ENCODE data around the gene SH3BP4. TPM values are rescaled to one million over a fixed set of nuclear protein-coding genes. Genes with fewer than 3 reads are reported as not detected.

SH3BP4 gene
- polyA plus RNA-seq, 4 donors: 3.6 to 36.7 (median 17.4) TPM

DNA sequence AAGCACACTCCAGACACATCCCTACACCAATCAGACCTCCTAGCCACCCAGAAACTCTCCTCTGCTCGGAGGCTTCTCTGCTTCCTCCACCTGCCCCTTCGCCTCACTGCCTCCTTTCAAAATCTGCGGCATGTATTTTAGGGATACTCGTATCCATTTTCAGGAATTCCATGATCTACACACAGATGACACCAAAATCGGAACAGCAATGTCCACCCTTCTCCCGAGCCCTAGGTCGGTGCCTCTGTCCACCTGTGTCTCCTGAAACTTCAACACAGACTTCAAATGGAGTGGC lies 1.4 kb upstream of the SH3BP4 start:
- peak overlapping the region in 1 of 3 donors; percentile 42 for H3K27ac ChIP-seq (ENCODE audit: low read depth in 1 of 3, low read length in 2 of 3)
- peaks cover 0 to 23% (median 4%) of the 10 kb centered on the region in 3 donors for H3K4me1 ChIP-seq (ENCODE audit: control insufficient read depth in 3 of 3, insufficient read depth in 2 of 3, low read depth in 1 of 3, low read length in 2 of 3)
- no peak overlapping the region for H3K4me3 ChIP-seq (ENCODE audit: low read depth in 1 of 3, low read length in 3 of 3)
- WGBS, 3 donors: 69 to 84% (median 73%) methylated on average over 7 of the region's 7 CpGs
- FAIRE-seq (no peak), DNase-seq (no peak)
- no peaks in the 10 kb centered on the region for H3K36me3 ChIP-seq (ENCODE audit: control insufficient read depth in 3 of 3, insufficient read depth in 2 of 3, low read depth in 1 of 3, low read length in 3 of 3)
- H3K27me3 ChIP-seq (ENCODE audit: control insufficient read depth in 3 of 3, insufficient read depth in 3 of 3, low read length in 3 of 3): peaks cover 0 to 3% (median 0%) of the 10 kb centered on the region in 3 donors
- H3K9me3 ChIP-seq (ENCODE audit: control insufficient read depth in 2 of 2, insufficient read depth in 1 of 2, low read depth in 1 of 2, low read length in 1 of 2): no peaks in the 10 kb centered on the region

DNA sequence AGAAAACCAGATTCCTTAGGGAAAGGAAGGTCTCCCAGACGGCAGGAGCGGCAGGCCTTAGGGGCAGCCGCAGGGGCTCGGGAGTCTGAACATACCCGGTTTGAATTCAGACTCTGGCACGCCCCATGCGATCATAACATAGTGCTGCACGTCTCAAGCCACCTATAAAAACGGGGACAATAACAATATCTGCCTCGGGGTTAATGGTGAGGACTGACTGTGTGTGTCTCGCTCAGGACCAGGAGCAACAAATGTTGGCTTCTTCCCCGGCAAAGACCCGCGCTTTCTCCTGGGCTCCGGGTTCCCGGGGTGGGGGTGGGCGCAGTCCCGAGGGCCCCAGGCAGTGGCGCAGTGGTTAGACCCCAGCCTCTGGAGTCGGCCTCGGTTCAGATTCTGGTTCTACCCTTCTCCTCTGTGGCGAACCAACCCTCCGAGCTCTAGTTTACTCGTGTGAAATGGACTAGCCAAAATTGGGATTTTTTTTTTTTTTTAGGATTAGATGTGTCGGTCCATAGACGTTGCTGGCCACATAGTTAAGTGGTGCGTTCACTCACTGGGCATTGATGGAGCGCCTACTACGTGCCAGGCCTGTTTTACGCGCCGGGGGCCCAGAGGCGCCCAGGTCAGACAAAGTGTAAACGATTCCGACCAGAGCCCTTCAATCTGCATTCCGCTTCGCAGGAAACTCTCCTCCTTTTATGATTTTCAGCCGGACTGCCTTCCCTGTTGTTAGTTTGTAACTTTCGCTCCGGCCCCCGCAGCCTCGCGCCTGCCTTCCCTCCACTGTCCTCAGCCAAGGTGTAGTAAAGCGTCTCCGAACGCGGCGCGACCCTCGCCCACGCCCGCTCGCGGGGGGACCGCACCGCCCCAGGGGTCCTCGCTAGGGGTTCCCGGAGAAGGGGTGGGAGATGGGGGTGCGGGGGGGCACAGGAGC lies 820 bp upstream of the SH3BP4 start:
- H3K9me3 ChIP-seq (ENCODE audit: control insufficient read depth in 2 of 2, insufficient read depth in 1 of 2, low read depth in 1 of 2, low read length in 1 of 2): no peaks in the 10 kb centered on the region
- no peaks in the 10 kb centered on the region for H3K36me3 ChIP-seq (ENCODE audit: control insufficient read depth in 3 of 3, insufficient read depth in 2 of 3, low read depth in 1 of 3, low read length in 3 of 3)
- peaks cover 0 to 29% (median 4%) of the 10 kb centered on the region in 3 donors for H3K4me1 ChIP-seq (ENCODE audit: control insufficient read depth in 3 of 3, insufficient read depth in 2 of 3, low read depth in 1 of 3, low read length in 2 of 3)
- H3K4me3 ChIP-seq (ENCODE audit: low read depth in 1 of 3, low read length in 3 of 3): peak overlapping the region; percentile 64 to 77 (median 71)
- DNase-seq (peak; percentile 15 to 64), FAIRE-seq (no peak)
- peaks cover 0 to 3% (median 0%) of the 10 kb centered on the region in 3 donors for H3K27me3 ChIP-seq (ENCODE audit: control insufficient read depth in 3 of 3, insufficient read depth in 3 of 3, low read length in 3 of 3)
- H3K27ac ChIP-seq (ENCODE audit: low read depth in 1 of 3, low read length in 2 of 3): peak overlapping the region in 2 of 3 donors; percentile 55 to 62
- WGBS, 3 donors: 8 to 16% (median 11%) methylated on average over 59 of the region's 59 CpGs

DNA sequence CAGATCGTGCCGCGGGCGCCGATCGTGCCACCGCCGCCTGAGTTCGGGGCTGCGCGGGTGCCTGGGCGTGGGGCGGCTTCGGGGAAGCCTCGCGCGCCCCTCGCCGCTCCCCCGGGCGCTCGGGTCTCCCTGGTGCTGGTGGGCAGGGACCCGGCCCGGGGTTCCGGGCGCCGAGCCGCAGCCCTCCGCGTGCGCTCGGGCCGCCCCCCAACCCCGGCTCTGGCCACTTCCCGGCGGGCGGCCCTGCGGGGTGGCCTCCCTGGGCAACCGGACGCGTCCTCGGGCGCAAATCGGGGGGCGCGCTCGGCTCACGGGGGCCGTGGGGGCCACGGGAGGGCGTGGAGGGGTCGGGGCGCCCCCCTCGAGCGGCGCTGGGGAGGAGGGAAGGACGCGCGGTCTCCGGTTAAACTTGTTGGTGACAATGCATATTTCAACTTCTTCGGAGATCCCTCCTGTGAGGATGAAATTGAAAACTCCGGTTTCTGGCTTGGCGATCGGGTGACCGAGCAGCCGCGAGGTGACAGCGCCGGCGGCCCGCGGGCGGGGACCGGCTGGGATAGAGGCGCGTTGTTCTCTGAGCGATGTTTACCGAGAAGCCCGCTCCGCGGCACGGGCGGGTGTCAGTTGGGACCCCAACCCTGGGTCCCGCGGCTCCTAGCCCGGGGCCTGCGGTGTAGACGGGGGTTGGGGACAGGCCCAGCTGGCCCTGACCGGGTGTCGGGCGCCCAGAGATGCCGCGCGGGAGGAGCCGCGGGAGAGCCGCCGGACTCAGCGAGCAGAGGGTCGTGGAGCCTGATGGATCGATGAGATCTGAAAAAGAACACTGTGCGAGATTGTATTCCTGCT lies 676 bp downstream of the SH3BP4 start:
- Histone ChIP-seq H3K36me3 (ENCODE audit: control insufficient read depth in 3 of 3, insufficient read depth in 2 of 3, low read depth in 1 of 3, low read length in 3 of 3) (peaks cover 0 to 5% (median 0%) of the 10 kb centered on the region in 3 donors), H3K4me3 (ENCODE audit: low read depth in 1 of 3, low read length in 3 of 3) (peak overlapping the region; percentile 64 to 83 (median 77)), H3K27me3 (ENCODE audit: control insufficient read depth in 3 of 3, insufficient read depth in 3 of 3, low read length in 3 of 3) (peaks cover 0 to 3% (median 0%) of the 10 kb centered on the region in 3 donors), H3K27ac (ENCODE audit: low read depth in 1 of 3, low read length in 2 of 3) (peak overlapping the region; percentile 12 to 81 (median 46)), H3K4me1 (ENCODE audit: control insufficient read depth in 3 of 3, insufficient read depth in 2 of 3, low read depth in 1 of 3, low read length in 2 of 3) (peaks cover 0 to 36% (median 5%) of the 10 kb centered on the region in 3 donors), H3K9me3 (ENCODE audit: control insufficient read depth in 2 of 2, insufficient read depth in 1 of 2, low read depth in 1 of 2, low read length in 1 of 2) (no peaks in the 10 kb centered on the region)
- DNase-seq: peak; percentile 24 to 65
- 1 to 4% (median 1%) methylated on average over 57 to 102 of the region's 102 CpGs for whole genome bisulfite sequencing, 3 donors
- no peak for FAIRE-seq

DNA sequence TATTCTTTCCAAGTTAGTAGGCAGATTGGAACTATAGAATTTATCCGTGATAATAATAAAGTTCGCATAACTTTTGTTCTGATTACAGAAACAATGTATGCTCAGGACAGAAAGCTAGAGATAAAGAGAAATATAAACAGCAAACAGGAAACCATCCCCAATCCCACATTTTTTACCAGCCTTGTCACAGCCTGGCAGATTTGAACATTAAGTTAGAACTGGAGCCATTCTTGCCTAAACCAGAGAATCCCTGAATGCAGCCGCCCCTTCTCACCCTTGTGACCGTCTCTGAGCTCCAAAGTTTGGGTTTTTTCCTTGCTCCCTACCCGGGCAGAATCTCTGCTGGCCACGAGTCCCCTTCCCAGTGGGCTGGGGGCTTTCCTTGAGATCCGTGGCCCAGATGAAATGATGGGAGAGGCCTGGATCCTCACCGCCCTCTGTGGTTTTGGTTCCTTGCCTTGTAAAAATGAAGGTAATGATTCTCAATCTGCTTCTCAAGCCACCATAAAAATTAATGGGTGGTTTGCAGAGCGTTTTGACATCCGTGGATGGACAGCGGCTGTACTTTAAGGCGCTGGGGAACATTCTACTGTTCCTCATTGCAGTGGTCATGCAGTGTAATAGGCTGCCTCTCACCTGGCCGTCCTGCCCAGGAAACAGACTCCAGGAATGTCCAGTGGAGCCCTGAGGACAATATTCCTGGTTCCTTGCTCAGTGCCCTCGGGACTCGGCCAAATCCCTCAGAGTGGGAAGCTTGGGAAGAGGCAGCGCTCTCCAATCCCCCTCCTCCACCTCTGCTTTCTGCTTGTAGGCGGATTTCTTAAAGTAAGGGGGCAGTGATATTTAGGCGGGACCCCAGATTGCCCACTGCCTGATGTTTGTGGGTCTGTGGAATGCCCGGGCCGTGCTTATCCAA lies 1.6 kb downstream of the SH3BP4 start:
- peaks cover 0 to 36% (median 7%) of the 10 kb centered on the region in 3 donors for H3K4me1 ChIP-seq (ENCODE audit: control insufficient read depth in 3 of 3, insufficient read depth in 2 of 3, low read depth in 1 of 3, low read length in 2 of 3)

DNA sequence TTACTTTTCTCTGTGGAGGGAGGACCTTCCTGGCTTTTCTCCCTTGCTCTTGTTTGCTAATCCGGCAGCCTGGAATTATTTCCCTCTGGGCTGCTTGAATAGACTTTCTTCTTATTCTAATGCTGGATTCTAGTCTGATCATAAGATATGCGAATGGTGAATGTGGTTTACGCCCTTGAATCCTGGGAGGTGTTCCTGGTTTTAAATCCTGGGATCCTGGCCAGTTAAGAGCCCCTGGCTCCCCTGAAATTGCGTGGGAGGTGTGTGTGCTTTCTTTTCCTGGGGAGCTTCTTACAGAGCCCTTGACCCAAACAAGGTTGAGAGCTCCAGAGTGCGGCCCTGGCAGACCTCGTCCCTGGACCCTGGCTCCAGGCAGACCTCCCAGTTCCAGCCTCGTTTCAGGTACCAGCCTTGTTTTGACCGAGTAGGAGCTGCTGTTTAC lies 2.8 kb downstream of the SH3BP4 start:
- Histone ChIP-seq H3K9me3 (ENCODE audit: control insufficient read depth in 2 of 2, insufficient read depth in 1 of 2, low read depth in 1 of 2, low read length in 1 of 2) (no peaks in the 10 kb centered on the region), H3K27ac (ENCODE audit: low read depth in 1 of 3, low read length in 2 of 3) (peak overlapping the region in 1 of 3 donors; percentile 91), H3K36me3 (ENCODE audit: control insufficient read depth in 3 of 3, insufficient read depth in 2 of 3, low read depth in 1 of 3, low read length in 3 of 3) (peaks cover 0 to 11% (median 0%) of the 10 kb centered on the region in 3 donors), H3K4me1 (ENCODE audit: control insufficient read depth in 3 of 3, insufficient read depth in 2 of 3, low read depth in 1 of 3, low read length in 2 of 3) (peaks cover 0 to 36% (median 7%) of the 10 kb centered on the region in 3 donors), H3K27me3 (ENCODE audit: control insufficient read depth in 3 of 3, insufficient read depth in 3 of 3, low read length in 3 of 3) (peaks cover 0 to 3% (median 0%) of the 10 kb centered on the region in 3 donors), H3K4me3 (ENCODE audit: low read depth in 1 of 3, low read length in 3 of 3) (no peak overlapping the region)
- DNase-seq (peak in 1 of 2 donors; percentile 41), FAIRE-seq (no peak)
- WGBS, 3 donors: 11 to 46% (median 32%) methylated on average over 8 of the region's 8 CpGs

More for the DNA sequence above, 1.6 kb downstream of the SH3BP4 start:
- Histone ChIP-seq H3K9me3 (ENCODE audit: control insufficient read depth in 2 of 2, insufficient read depth in 1 of 2, low read depth in 1 of 2, low read length in 1 of 2) (no peaks in the 10 kb centered on the region), H3K4me3 (ENCODE audit: low read depth in 1 of 3, low read length in 3 of 3) (peak overlapping the region; percentile 64 to 83 (median 77)), H3K36me3 (ENCODE audit: control insufficient read depth in 3 of 3, insufficient read depth in 2 of 3, low read depth in 1 of 3, low read length in 3 of 3) (peaks cover 0 to 7% (median 0%) of the 10 kb centered on the region in 3 donors), H3K27me3 (ENCODE audit: control insufficient read depth in 3 of 3, insufficient read depth in 3 of 3, low read length in 3 of 3) (peaks cover 0 to 3% (median 0%) of the 10 kb centered on the region in 3 donors), H3K27ac (ENCODE audit: low read depth in 1 of 3, low read length in 2 of 3) (peak overlapping the region in 2 of 3 donors; percentile 46 to 91)
- FAIRE-seq: no peak
- 9 to 38% (median 21%) methylated on average over 20 of the region's 20 CpGs for WGBS, 3 donors
- DNase-seq: peak; percentile 18 to 37

DNA sequence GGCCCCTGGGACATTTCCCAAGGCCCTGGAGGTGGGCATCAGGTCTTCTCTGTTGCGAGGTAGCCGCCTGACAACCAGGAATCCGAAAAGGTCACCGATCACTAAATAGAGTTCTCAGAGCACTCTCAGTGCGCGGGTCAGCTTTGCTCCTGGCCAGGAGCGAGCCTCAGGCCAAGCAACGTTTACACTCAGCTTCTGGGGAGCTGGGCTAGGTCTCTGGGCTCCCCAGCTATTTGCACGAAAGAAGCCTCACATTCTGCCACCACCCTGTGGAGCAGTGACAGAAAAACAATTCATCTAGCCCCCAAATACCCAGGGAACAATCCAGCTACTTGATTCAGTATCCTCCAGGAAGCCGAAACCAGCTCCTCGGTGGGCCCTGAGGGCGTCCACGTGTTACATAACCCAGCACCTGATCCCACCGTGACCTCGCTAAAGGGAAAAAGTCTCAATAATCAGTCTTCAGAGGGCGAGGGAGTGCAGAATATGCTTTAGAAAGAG lies 3.3 kb downstream of the SH3BP4 start:
- no peak overlapping the region for H3K4me3 ChIP-seq (ENCODE audit: low read depth in 1 of 3, low read length in 3 of 3)
- peaks cover 0 to 36% (median 7%) of the 10 kb centered on the region in 3 donors for H3K4me1 ChIP-seq (ENCODE audit: control insufficient read depth in 3 of 3, insufficient read depth in 2 of 3, low read depth in 1 of 3, low read length in 2 of 3)
- FAIRE-seq (no peak), DNase-seq (no peak)
- H3K27ac ChIP-seq (ENCODE audit: low read depth in 1 of 3, low read length in 2 of 3): peak overlapping the region in 1 of 3 donors; percentile 91
- H3K36me3 ChIP-seq (ENCODE audit: control insufficient read depth in 3 of 3, insufficient read depth in 2 of 3, low read depth in 1 of 3, low read length in 3 of 3): peaks cover 0 to 11% (median 0%) of the 10 kb centered on the region in 3 donors
- no peaks in the 10 kb centered on the region for H3K9me3 ChIP-seq (ENCODE audit: control insufficient read depth in 2 of 2, insufficient read depth in 1 of 2, low read depth in 1 of 2, low read length in 1 of 2)
- H3K27me3 ChIP-seq (ENCODE audit: control insufficient read depth in 3 of 3, insufficient read depth in 3 of 3, low read length in 3 of 3): peaks cover 0 to 3% (median 0%) of the 10 kb centered on the region in 3 donors
- WGBS, 3 donors: 27 to 73% (median 45%) methylated on average over 16 of the region's 16 CpGs

DNA sequence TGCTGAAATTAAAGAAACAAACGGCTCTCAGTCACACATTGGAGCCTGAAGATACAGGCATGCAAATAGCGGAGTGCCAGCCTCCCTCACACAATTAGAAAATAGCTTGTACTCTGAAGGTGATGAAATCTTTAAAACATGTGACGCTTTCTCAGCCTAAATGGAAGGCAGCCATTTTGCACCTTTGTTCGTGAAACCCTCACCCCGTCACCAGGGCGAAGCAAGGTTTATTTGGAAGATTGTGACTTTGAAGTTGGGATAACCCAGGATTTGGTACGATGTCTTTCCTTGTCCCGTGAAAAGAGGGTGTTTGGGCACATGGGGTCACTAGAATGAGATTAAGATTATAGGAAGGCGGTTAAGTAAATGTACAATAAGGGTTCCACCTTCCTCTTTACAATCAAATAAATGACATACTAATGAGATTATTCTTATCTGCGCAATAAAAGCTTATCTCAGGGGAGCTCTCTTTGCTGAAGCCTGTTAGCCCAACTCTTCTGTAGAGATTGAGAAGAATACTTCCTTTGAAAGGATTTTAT lies 4.2 kb downstream of the SH3BP4 start:
- Histone ChIP-seq H3K9me3 (ENCODE audit: control insufficient read depth in 2 of 2, insufficient read depth in 1 of 2, low read depth in 1 of 2, low read length in 1 of 2) (no peaks in the 10 kb centered on the region), H3K27me3 (ENCODE audit: control insufficient read depth in 3 of 3, insufficient read depth in 3 of 3, low read length in 3 of 3) (no peaks in the 10 kb centered on the region), H3K4me1 (ENCODE audit: control insufficient read depth in 3 of 3, insufficient read depth in 2 of 3, low read depth in 1 of 3, low read length in 2 of 3) (peaks cover 0 to 28% (median 7%) of the 10 kb centered on the region in 3 donors), H3K27ac (ENCODE audit: low read depth in 1 of 3, low read length in 2 of 3) (peak overlapping the region in 2 of 3 donors; percentile 71 to 91), H3K36me3 (ENCODE audit: control insufficient read depth in 3 of 3, insufficient read depth in 2 of 3, low read depth in 1 of 3, low read length in 3 of 3) (peaks cover 0 to 13% (median 0%) of the 10 kb centered on the region in 3 donors), H3K4me3 (ENCODE audit: low read depth in 1 of 3, low read length in 3 of 3) (no peak overlapping the region)
- WGBS, 3 donors: 10 to 68% (median 40%) methylated on average over 10 of the region's 10 CpGs
- FAIRE-seq (peak; percentile 30), DNase-seq (peak; percentile 82 to 83)

Data from small intestine (tissue), 7 donors.